NCI-H1694 treated with DMSO at 0.1 percent for 48 hours (cell line): ENCODE data around the gene MAPK8IP2.
"Not testable (repeated sequence)": the region's sequence is repeated elsewhere in the genome, so short reads cannot be mapped to it uniquely, and the experiment has no call there.

ENCODE experiments used
- DNase-seq: peaks from one replicate; lab custom pipeline; 2025; lab: John Stamatoyannopoulos, UW

Gene MAPK8IP2

GRCh38 chr22:50612528-50613221 lies 12.1 kb downstream of the MAPK8IP2 start:
- no peak for DNase-seq

GRCh38 chr22:50613291-50613981 lies 12.8 kb downstream of the MAPK8IP2 start:
- DNase-seq = no peak

DNA sequence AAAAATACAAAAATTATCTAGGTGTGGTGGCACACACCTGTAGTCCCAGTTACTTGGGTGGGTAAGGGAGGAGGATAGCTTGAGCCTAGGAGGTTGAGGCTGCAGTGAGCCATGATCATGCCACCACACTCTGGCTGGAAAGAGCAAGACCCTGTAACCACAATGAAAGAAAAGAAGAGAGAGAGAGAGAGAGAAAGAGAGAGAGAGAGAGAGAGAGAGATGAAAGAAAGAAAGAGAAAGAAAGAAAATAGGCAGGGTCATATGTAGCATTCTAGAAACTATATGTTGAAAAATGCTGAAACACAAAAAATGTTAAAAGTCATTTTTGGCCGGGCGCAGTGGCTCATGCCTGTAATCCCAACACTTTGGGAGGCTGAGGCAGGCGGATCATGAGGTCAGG lies 13.7 kb downstream of the MAPK8IP2 start:
- not testable (repeated sequence) for DNase-seq

DNA sequence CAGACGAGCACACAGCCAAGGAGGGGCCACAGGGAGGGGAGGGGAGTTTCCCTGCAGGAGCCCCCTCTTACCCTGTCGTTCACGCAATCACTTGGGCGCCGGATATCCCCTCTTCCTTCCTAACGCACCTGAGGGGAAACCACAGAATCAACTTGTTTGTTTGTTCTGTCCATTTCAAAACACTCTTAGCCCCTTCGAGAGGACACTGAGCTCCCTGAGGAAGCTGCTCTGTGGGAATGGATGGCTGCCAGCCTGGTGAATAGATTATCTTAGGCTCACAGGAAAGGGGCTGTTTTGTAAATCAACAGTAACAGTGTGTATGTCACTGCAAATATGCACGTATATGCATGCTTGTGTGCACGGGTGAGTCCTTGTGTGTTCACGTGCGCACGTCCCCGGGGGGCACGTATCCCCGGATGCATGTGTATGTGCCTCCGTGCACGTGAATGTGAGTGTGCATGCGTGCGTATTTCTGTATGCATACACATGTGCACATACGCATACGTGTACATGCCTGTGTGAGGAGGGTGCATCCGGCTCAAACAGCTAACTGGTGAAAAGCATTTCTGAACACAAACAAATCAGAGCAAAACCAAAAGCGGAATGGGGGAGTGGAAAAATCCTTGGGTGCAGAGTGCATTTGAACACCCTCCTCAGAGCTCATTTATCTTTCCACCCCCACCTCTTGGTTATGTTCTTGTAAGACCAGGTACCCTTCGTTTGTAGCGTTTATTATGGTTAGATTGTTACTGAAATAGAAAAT lies 20.2 kb downstream of the MAPK8IP2 start:
- DNase-seq = peak; percentile 76

DNA sequence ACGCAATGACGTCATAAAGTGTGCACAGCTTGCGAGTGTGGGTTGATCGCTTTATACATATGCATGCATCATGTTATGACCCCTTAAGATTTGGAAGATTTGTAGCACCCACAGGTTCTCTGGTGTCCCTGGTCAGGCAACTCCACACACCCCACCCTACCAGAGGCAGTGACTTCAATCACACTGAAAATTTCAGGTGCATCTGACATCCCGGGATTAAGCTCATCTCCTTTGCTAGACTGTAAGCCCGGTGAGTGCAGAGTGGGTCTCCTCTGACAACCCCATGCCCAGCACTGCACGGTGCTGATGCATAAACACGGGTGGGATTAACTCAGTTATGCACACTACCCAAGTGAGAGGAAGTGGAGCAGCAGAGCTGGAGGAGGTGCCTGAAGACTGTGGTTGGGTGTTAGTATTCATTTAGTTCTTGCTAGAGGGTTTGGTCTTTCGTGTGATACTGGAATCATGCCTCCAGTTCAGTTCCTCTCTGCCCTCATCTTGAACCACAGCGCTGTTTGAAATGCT lies 20.8 kb downstream of the MAPK8IP2 start:
- no peak for DNase-seq

- DNase-seq = peak; percentile 6
These were observed 21.5 kb downstream of the MAPK8IP2 start for GRCh38 chr22:50621948-50622722.

DNA sequence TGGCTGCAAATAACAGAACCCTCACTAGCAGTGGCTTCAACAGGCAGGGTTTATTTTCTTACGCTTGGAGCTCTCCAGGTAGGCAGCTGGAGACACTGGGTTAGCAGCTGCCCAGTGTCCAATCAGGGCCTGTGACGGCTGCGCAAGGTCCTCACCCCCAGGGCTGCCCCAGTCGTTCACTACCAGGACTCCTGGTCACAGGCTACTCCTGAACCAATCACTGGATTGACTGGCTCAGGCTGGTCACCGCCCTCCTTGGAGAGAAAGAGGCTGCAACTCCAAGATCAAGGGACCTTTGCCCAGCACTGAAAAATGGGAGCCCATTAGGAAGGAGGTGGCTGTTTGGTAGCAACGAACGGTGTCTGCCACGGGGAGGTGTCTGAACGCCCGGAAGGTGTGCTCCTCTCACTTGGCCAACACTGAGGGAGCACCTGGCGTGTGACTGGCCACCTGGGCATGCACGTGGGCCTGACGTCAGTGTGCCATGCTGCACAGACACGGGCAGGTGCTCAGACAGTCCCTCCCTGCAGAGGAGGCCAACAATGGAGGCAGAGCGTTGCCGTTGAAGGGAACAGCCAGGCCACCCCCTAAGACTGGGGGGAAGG lies 22.2 kb downstream of the MAPK8IP2 start:
- no peak for DNase-seq

GRCh38 chr22:50624347-50625130 lies 23.9 kb downstream of the MAPK8IP2 start:
- no peak for DNase-seq

GRCh38 chr22:50625131-50625567 lies 24.6 kb downstream of the MAPK8IP2 start:
- DNase-seq = no peak

DNA sequence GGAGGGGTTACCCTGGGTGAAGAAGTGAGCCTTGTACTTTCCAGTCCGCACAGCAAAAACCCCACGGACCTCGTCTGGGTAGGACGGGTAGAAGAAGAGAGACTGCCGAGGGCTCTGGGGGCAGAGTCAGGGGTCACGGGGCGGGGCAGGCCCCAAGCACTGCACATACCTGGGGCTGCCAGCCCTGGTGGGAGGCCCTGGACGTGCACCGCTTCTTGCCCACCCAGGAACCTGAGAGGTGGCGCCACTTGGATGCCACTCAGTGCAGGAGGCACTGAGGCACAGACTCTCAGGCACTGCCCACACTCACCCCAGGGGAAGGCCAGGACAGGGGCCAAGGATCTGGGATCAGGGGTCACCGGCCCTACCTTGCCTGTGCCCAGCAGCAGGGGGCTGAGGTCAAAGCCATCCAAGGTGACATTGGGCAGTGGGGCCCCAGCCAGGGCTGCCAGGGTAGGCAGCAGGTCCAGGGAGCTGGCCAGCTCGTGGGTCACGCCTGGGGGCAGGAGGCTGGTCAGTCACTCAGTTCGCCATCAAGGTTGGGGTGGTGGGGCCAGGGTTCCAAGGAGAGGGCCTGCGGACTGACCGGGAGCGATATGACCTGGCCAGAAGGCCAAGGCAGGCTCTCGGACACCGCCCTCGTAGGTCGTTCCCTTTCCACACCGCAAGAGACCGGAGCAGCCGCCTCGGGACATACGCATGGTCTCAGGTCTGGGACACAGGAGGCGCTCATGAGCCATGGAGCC lies 25.1 kb downstream of the MAPK8IP2 start:
- DNase-seq = no peak

DNA sequence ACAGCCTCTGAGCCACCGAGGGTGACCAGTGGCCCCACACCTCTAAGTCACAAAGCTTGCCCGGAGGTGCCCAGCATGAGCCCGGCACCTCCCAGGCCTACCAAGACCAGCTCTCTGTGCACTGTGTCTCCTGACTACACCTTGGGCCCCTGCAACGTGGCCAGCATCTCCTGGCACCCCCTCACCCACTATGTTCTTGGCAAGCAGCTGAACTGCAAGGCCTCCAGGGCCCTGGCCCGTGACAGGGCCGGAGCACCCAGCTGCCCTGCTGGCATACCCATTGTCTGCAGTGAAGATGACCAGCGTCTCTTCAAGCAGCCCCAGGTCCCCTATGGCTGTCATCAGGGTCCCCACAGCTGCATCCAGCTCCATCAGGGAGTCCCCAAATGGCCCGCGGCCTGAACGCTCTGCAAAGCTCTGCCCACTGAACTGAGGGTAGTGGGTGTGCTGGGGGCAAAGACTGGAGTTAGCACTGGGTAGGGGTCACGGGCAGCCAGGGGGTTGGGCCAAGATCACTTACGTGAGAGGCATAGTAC lies 25.8 kb downstream of the MAPK8IP2 start:
- no peak for DNase-seq

- no peak for DNase-seq
These were observed 26.5 kb downstream of the MAPK8IP2 start for GRCh38 chr22:50626850-50627641.

DNA sequence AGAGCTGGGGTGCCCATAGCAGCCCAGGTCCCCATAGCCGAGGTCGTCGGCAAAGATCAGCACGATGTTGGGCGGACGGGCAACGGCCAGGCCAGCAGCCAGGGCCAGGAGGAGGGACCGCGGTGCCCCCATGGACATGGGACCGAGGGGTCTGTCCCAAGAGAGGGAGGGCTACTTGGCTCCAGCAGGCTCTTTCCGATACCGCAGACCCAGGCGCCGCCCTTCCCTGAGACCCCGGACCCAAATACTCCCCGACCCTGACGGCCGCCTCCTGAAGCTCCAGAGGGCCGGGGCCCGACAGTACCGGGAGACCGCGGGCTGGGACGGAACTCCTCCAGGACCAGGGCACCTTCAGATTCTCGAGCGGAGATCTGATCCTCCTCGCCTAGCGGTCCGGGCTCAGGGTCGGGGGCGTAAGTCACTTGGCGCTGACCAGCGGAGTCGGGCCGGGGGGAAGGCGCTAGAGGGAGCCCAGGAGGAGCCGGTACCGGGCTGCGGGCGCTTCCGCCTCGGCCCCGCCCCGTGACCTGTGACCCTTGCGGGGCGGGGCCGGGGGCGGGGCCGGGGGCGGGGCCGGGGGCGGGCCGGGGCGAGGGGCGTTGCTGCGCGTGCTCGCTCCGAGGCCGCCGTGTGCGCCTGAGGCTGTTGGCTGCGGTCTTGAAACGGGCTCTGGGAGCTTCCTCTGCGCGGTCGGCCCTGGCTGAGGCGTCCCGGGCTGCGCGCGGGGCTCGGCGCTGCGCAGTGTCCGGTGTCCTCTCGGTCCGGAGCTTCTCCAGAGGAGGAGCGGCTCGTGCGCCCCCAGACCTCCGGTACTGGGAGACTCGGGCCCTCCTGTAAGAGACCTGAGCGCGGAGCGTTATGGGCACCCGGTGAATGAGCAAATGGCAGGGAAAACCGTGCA lies 27.3 kb downstream of the MAPK8IP2 start, which contains the start of gene ARSA:
Gene ARSA (minus strand): TSS at position 511 of the 901 bp plus-strand sequence. CDS start 373 bp downstream, at position 138.
- DNase-seq = peak; percentile 41

GRCh38 chr22:50628543-50629134 lies 28.0 kb downstream of the MAPK8IP2 start:
- DNase-seq = no peak

DNA sequence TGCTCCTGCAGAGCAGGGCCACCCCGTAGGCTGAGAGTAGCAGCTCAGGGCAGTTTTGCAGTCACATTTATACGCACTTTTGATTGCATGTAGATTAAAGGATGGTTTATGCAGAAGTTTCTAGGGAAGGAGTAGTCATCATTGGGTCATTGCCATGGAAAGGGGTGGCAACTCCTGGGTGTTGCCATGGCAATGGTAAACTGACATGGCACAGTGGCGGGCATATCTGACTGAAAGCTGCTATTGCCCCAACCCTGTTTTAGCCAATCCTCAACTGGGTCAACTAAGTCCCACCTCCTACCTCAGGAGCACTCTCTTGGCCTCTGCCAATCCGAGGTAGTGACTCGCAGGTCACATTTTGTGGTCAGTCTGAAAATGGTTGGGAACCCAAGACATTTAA lies 29.8 kb downstream of the MAPK8IP2 start:
- DNase-seq = no peak

GRCh38 chr22:50633086-50633485 lies 32.5 kb downstream of the MAPK8IP2 start:
- DNase-seq = no peak

GRCh38 chr22:50633771-50634170 lies 33.2 kb downstream of the MAPK8IP2 start:
- DNase-seq = no peak
